Measurements from ENCODE around the gene ESRRG.

The ESRRG gene

GRCh38 chr1:216500273-216500967 is 222.8 kb downstream of the ESRRG start:
- no peaks in the 10 kb centered on the region for H3K4me1 ChIP-seq
- H3K36me3 ChIP-seq, result no peaks in the 10 kb centered on the region
- DNase-seq, result no peak
- no peaks in the 10 kb centered on the region for H3K27me3 ChIP-seq
- TF ChIP-seq CTCF (IDR thresholded peaks at IDR 0.05), result no peak
- H3K27ac ChIP-seq, result no peak overlapping the region
- no peak overlapping the region for H3K4me3 ChIP-seq
- intact Hi-C loops (cut with DNase I; ENCODE audit: low total_unique reads), result no loop called here
- H3K9me3 ChIP-seq, result no peaks in the 10 kb centered on the region

- H3K4me3 ChIP-seq, result no peak overlapping the region
- no peak overlapping the region for H3K27ac ChIP-seq
- H3K4me1 ChIP-seq, result no peaks in the 10 kb centered on the region
- DNase-seq, result no peak
- H3K9me3 ChIP-seq, result no peaks in the 10 kb centered on the region
- intact Hi-C loops (cut with DNase I; ENCODE audit: low total_unique reads), result no loop called here
- H3K27me3 ChIP-seq, result no peaks in the 10 kb centered on the region
- no peaks in the 10 kb centered on the region for H3K36me3 ChIP-seq
- no peak for TF ChIP-seq CTCF (IDR thresholded peaks at IDR 0.05)
These were observed 223.5 kb downstream of the ESRRG start for GRCh38 chr1:216499581-216500272.

- Histone ChIP-seq H3K36me3 (no peaks in the 10 kb centered on the region), H3K27me3 (no peaks in the 10 kb centered on the region), H3K9me3 (no peaks in the 10 kb centered on the region), H3K4me1 (no peaks in the 10 kb centered on the region), H3K27ac (no peak overlapping the region), H3K4me3 (no peak overlapping the region)
- no peak for DNase-seq
- no peak for TF ChIP-seq CTCF (IDR thresholded peaks at IDR 0.05)
- intact Hi-C loops (cut with DNase I; ENCODE audit: low total_unique reads), result no loop called here
These were observed 225.0 kb downstream of the ESRRG start for GRCh38 chr1:216498277-216498676.

- H3K4me3 ChIP-seq, result no peak overlapping the region
- intact Hi-C loops (cut with DNase I; ENCODE audit: low total_unique reads), result no loop called here
- H3K4me1 ChIP-seq, result no peaks in the 10 kb centered on the region
These were observed 238.2 kb downstream of the ESRRG start for GRCh38 chr1:216485042-216485441.

GRCh38 chr1:216483672-216484401 is 239.4 kb downstream of the ESRRG start:
- Histone ChIP-seq H3K36me3 (no peaks in the 10 kb centered on the region), H3K27ac (no peak overlapping the region), H3K27me3 (no peaks in the 10 kb centered on the region), H3K4me3 (no peak overlapping the region), H3K4me1 (no peaks in the 10 kb centered on the region), H3K9me3 (no peaks in the 10 kb centered on the region)
- TF ChIP-seq CTCF (IDR thresholded peaks at IDR 0.05), result no peak
- DNase-seq, result no peak
- intact Hi-C loops (cut with DNase I; ENCODE audit: low total_unique reads), result no loop called here

More at GRCh38 chr1:216485042-216485441, 238.2 kb downstream of the ESRRG start:
- no peaks in the 10 kb centered on the region for H3K36me3 ChIP-seq
- H3K27ac ChIP-seq, result no peak overlapping the region
- DNase-seq, result no peak
- no peak for TF ChIP-seq CTCF (IDR thresholded peaks at IDR 0.05)
- no peaks in the 10 kb centered on the region for H3K9me3 ChIP-seq
- H3K27me3 ChIP-seq, result no peaks in the 10 kb centered on the region

Data from tibial artery (tissue), 4 donors.